ENCODE data around the gene NSMCE3.

Gene NSMCE3

GRCh38 chr15:29309139-29309538, 39.5 kb upstream of the NSMCE3 start:
- no peak for TF ChIP-seq SIN3A (IDR thresholded peaks at IDR 0.05; ENCODE audit: borderline replicate concordance, insufficient read depth, low read length)
- no peak for TF ChIP-seq POLR2AphosphoS5 (IDR thresholded peaks at IDR 0.05; ENCODE audit: low read depth, low read length)
- no peak for TF ChIP-seq REST (IDR thresholded peaks at IDR 0.05; ENCODE audit: insufficient read depth in 1 of 2, low read depth in 2 of 2, low read length in 2 of 2)
- no peak for TF ChIP-seq TAF1 (IDR thresholded peaks at IDR 0.05; ENCODE audit: borderline replicate concordance, insufficient read depth, low read length)
- no peak for TF ChIP-seq FOXP2 (optimal IDR thresholded peaks at IDR 0.05; ENCODE audit: borderline replicate concordance, extremely low read depth, extremely low read length, insufficient read depth)

- TF ChIP-seq REST (IDR thresholded peaks at IDR 0.05; ENCODE audit: insufficient read depth in 1 of 2, low read depth in 2 of 2, low read length in 2 of 2) (no peak), POLR2AphosphoS5 (IDR thresholded peaks at IDR 0.05; ENCODE audit: low read depth, low read length) (no peak), FOXP2 (optimal IDR thresholded peaks at IDR 0.05; ENCODE audit: borderline replicate concordance, extremely low read depth, extremely low read length, insufficient read depth) (no peak), TAF1 (IDR thresholded peaks at IDR 0.05; ENCODE audit: borderline replicate concordance, insufficient read depth, low read length) (no peak), SIN3A (IDR thresholded peaks at IDR 0.05; ENCODE audit: borderline replicate concordance, insufficient read depth, low read length) (no peak)
Measured at GRCh38 chr15:29308299-29308698, 38.7 kb upstream of the NSMCE3 start.

GRCh38 chr15:29305556-29305955, 35.9 kb upstream of the NSMCE3 start:
- TF ChIP-seq POLR2AphosphoS5 (IDR thresholded peaks at IDR 0.05; ENCODE audit: low read depth, low read length) (no peak), REST (IDR thresholded peaks at IDR 0.05; ENCODE audit: insufficient read depth in 1 of 2, low read depth in 2 of 2, low read length in 2 of 2) (no peak), TAF1 (IDR thresholded peaks at IDR 0.05; ENCODE audit: borderline replicate concordance, insufficient read depth, low read length) (no peak), SIN3A (IDR thresholded peaks at IDR 0.05; ENCODE audit: borderline replicate concordance, insufficient read depth, low read length) (no peak), FOXP2 (optimal IDR thresholded peaks at IDR 0.05; ENCODE audit: borderline replicate concordance, extremely low read depth, extremely low read length, insufficient read depth) (no peak)

GRCh38 chr15:29302871-29303270, 33.2 kb upstream of the NSMCE3 start:
- no peak for TF ChIP-seq POLR2AphosphoS5 (IDR thresholded peaks at IDR 0.05; ENCODE audit: low read depth, low read length)
- TF ChIP-seq REST (IDR thresholded peaks at IDR 0.05; ENCODE audit: insufficient read depth in 1 of 2, low read depth in 2 of 2, low read length in 2 of 2), result no peak
- no peak for TF ChIP-seq SIN3A (IDR thresholded peaks at IDR 0.05; ENCODE audit: borderline replicate concordance, insufficient read depth, low read length)
- TF ChIP-seq FOXP2 (optimal IDR thresholded peaks at IDR 0.05; ENCODE audit: borderline replicate concordance, extremely low read depth, extremely low read length, insufficient read depth), result no peak
- TF ChIP-seq TAF1 (IDR thresholded peaks at IDR 0.05; ENCODE audit: borderline replicate concordance, insufficient read depth, low read length), result no peak

GRCh38 chr15:29299784-29300183, 30.2 kb upstream of the NSMCE3 start:
- TF ChIP-seq REST (IDR thresholded peaks at IDR 0.05; ENCODE audit: insufficient read depth in 1 of 2, low read depth in 2 of 2, low read length in 2 of 2) (no peak), POLR2AphosphoS5 (IDR thresholded peaks at IDR 0.05; ENCODE audit: low read depth, low read length) (no peak), SIN3A (IDR thresholded peaks at IDR 0.05; ENCODE audit: borderline replicate concordance, insufficient read depth, low read length) (no peak), FOXP2 (optimal IDR thresholded peaks at IDR 0.05; ENCODE audit: borderline replicate concordance, extremely low read depth, extremely low read length, insufficient read depth) (no peak), TAF1 (IDR thresholded peaks at IDR 0.05; ENCODE audit: borderline replicate concordance, insufficient read depth, low read length) (no peak)
